OCI-LY1 (cell line): ENCODE measurements around the gene RTP5.

ENCODE experiments used
- H2AFZ ChIP-seq: fragments of 200-600 bp; sonication (generic), shearing (Covaris generic); 2 replicates; pipeline ENCODE4 v1.6.0; 2014; ENCODE audit warnings: antibody characterized with exemption, mild to moderate bottlenecking, low read length
- H3F3A ChIP-seq: fragments of 200-600 bp; sonication (generic), shearing (Covaris generic); 2 replicates; pipeline ENCODE4 v1.6.0; 2014; ENCODE audit warnings: mild to moderate bottlenecking, antibody characterized with exemption, low read length, moderate library complexity; ENCODE audit not compliant: insufficient read depth
- H3K27ac ChIP-seq: fragments of 200-600 bp; sonication (generic); 2 replicates; pipeline ENCODE4 v1.5.1; 2014; ENCODE audit warnings: low read length, mixed run types, mild to moderate bottlenecking, low read depth; ENCODE audit not compliant: poor library complexity, severe bottlenecking
- H3K27me3 ChIP-seq: fragments of 200-600 bp; sonication (generic); 2 replicates; pipeline ENCODE4 v1.6.0; 2014; ENCODE audit warnings: antibody characterized with exemption, mild to moderate bottlenecking, low read length, moderate library complexity; ENCODE audit not compliant: insufficient read depth
- H3K36me3 ChIP-seq: fragments of 200-600 bp; sonication (generic); 2 replicates; pipeline ENCODE4 v1.6.1; 2014; ENCODE audit warnings: mild to moderate bottlenecking, antibody characterized with exemption, low read length, moderate library complexity, mixed read lengths; ENCODE audit not compliant: insufficient read depth
- H3K4me1 ChIP-seq: fragments of 200-600 bp; sonication (generic); 2 replicates; pipeline ENCODE4 v1.5.1; 2014; ENCODE audit warnings: mild to moderate bottlenecking, low read length, moderate library complexity; ENCODE audit not compliant: insufficient read depth, severe bottlenecking
- H3K4me2 ChIP-seq: fragments of 200-600 bp; sonication (generic), shearing (Covaris generic); 2 replicates; pipeline ENCODE4 v1.6.1; 2014; ENCODE audit warnings: low read length
- H3K4me3 ChIP-seq: fragments of 200-600 bp; sonication (generic); 2 replicates; pipeline ENCODE4 v1.5.1; 2014; ENCODE audit warnings: low read length, low read depth, mild to moderate bottlenecking, mixed read lengths; ENCODE audit not compliant: poor library complexity, severe bottlenecking
- H3K79me2 ChIP-seq: fragments of 200-600 bp; shearing (Covaris generic); 2 replicates; pipeline ENCODE4 v1.6.1; 2016; ENCODE audit warnings: mixed run types, low read length, mixed read lengths; ENCODE audit not compliant: insufficient read depth
- H3K9ac ChIP-seq: fragments of 200-600 bp; sonication (generic), shearing (Covaris generic); 2 replicates; pipeline ENCODE4 v1.6.1; 2014; ENCODE audit warnings: mild to moderate bottlenecking, low read length, mixed read lengths
- H3K9me2 ChIP-seq: fragments of 200-600 bp; sonication (generic), shearing (Covaris generic); 2 replicates; pipeline ENCODE4 v1.6.1; 2014; ENCODE audit warnings: low read depth, mild to moderate bottlenecking, low read length, mixed read lengths
- H3K9me3 ChIP-seq: fragments of 200-600 bp; shearing (Covaris generic); 2 replicates; pipeline ENCODE4 v1.6.1; 2014; ENCODE audit warnings: low read length, mixed read lengths
- H4K20me1 ChIP-seq: fragments of 200-600 bp; sonication (generic), shearing (Covaris generic); 2 replicates; pipeline ENCODE4 v1.6.0; 2016; ENCODE audit warnings: mild to moderate bottlenecking, low read length; ENCODE audit not compliant: insufficient read depth
- CTCF ChIP-seq: fragments of 200-600 bp; sonication (generic), shearing (Covaris generic); IDR thresholded peaks from 2 replicates; pipeline ENCODE4 v1.5.1; 2017; ENCODE audit warnings: mild to moderate bottlenecking, antibody characterized with exemption, low read length, moderate library complexity, mixed read lengths
- EZH2 ChIP-seq: fragments of 200-600 bp; sonication (generic), shearing (Covaris generic); IDR thresholded peaks from 2 replicates; pipeline ENCODE4 v1.8.0; 2017; ENCODE audit warnings: borderline replicate concordance, mixed run types, mild to moderate bottlenecking, antibody characterized with exemption, low read length, moderate library complexity, mixed read lengths

Gene RTP5

DNA sequence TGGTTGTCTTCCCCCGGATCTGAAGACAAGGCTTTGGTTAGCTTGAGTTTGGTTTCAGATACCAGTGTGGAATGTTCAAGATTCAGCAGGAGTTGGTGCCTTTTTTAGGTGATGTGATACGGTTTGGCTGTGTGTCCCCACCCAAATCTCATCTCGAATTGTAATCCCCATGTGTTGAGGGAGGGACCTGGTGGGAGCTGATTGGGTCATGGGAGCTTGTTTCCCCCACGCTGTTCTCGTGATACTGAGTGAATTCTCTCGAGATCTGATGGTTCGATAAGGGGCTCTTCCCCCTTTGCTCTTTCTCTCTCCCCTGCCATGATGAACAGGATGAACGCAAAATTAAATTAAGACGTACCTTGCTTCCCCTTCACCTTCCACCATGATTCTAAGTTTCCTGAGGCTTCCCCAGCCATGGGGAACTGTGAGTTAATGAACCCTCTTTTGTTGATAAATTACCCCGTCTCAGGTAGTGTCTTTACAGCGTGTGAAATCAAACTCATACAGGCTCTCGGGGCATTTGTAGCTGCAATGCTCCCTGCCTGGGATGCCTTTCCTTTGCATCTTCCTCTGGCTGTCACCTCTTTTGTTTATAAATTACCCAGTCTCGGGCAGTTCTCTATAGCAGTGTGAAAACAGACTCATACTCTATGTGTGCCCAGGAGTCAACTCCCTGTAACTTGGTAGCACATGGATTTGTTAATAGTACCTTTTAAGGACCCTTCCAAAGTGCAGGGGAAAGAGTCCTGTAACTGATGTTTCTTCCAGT, 32.1 kb upstream of the RTP5 start:
- H4K20me1 ChIP-seq = no peaks in the 10 kb centered on the region
- no peak overlapping the region for H3K4me2 ChIP-seq
- peaks cover 5% of the 10 kb centered on the region for H3K4me1 ChIP-seq
- no peak overlapping the region for H3K4me3 ChIP-seq
- no peaks in the 10 kb centered on the region for H3K9me2 ChIP-seq
- no peak overlapping the region for H2AFZ ChIP-seq
- H3F3A ChIP-seq = no peaks in the 10 kb centered on the region
- TF ChIP-seq CTCF (no peak), EZH2 (no peak)
- H3K36me3 ChIP-seq = no peaks in the 10 kb centered on the region
- no peak overlapping the region for H3K27ac ChIP-seq
- no peaks in the 10 kb centered on the region for H3K9me3 ChIP-seq
- peaks cover 8% of the 10 kb centered on the region; the same call in 1 of the 2 replicates for H3K27me3 ChIP-seq
- no peak overlapping the region for H3K9ac ChIP-seq
- no peaks in the 10 kb centered on the region for H3K79me2 ChIP-seq

GRCh38 chr2:241841181-241842066, 28.1 kb upstream of the RTP5 start:
- H3K27me3 ChIP-seq = peaks cover 4% of the 10 kb centered on the region; the same call in 1 of the 2 replicates
- H3K9me3 ChIP-seq = no peaks in the 10 kb centered on the region
- no peak for TF ChIP-seq EZH2
- H3K4me1 ChIP-seq = no peaks in the 10 kb centered on the region
- no peak overlapping the region for H3K27ac ChIP-seq
- no peaks in the 10 kb centered on the region for H3K36me3 ChIP-seq
- H3K79me2 ChIP-seq = no peaks in the 10 kb centered on the region
- H3K9me2 ChIP-seq = no peaks in the 10 kb centered on the region
- no peak overlapping the region for H3K4me3 ChIP-seq
- no peak overlapping the region for H3K4me2 ChIP-seq
- H4K20me1 ChIP-seq = no peaks in the 10 kb centered on the region
- H2AFZ ChIP-seq = no peak overlapping the region
- H3K9ac ChIP-seq = no peak overlapping the region
- H3F3A ChIP-seq = no peaks in the 10 kb centered on the region

- Histone ChIP-seq H3K9me2 (no peaks in the 10 kb centered on the region), H3K9me3 (no peaks in the 10 kb centered on the region), H3K79me2 (no peaks in the 10 kb centered on the region), H3K27ac (no peak overlapping the region), H3K4me1 (no peaks in the 10 kb centered on the region), H2AFZ (no peak overlapping the region), H3K4me2 (no peak overlapping the region), H3F3A (no peaks in the 10 kb centered on the region), H3K36me3 (no peaks in the 10 kb centered on the region), H4K20me1 (no peaks in the 10 kb centered on the region), H3K4me3 (no peak overlapping the region), H3K27me3 (peaks cover 4% of the 10 kb centered on the region; the same call in 1 of the 2 replicates), H3K9ac (no peak overlapping the region)
- no peak for TF ChIP-seq EZH2
- no peak for TF ChIP-seq CTCF
Measured at GRCh38 chr2:241842067-241842415, 27.5 kb upstream of the RTP5 start.
